ENCODE measurements around the gene RASSF6.

Gene RASSF6

GRCh38 chr4:73586040-73586439, 34.2 kb downstream of the RASSF6 start:
- TF ChIP-seq CTCF (IDR thresholded peaks at IDR 0.05): no peak

GRCh38 chr4:73585345-73585744, 34.9 kb downstream of the RASSF6 start:
- TF ChIP-seq CTCF (IDR thresholded peaks at IDR 0.05): no peak

- TF ChIP-seq CTCF (IDR thresholded peaks at IDR 0.05): no peak
Measured at GRCh38 chr4:73583666-73584065, 36.6 kb downstream of the RASSF6 start.

GRCh38 chr4:73577371-73577770, 42.9 kb downstream of the RASSF6 start:
- TF ChIP-seq CTCF (IDR thresholded peaks at IDR 0.05): no peak

GRCh38 chr4:73576381-73576780, 43.9 kb downstream of the RASSF6 start:
- TF ChIP-seq CTCF (IDR thresholded peaks at IDR 0.05): no peak

GRCh38 chr4:73575660-73576059, 44.6 kb downstream of the RASSF6 start:
- no peak for TF ChIP-seq CTCF (IDR thresholded peaks at IDR 0.05)

GRCh38 chr4:73573794-73574528, 46.3 kb downstream of the RASSF6 start:
- peak; percentile 88 for TF ChIP-seq CTCF (IDR thresholded peaks at IDR 0.05)

GRCh38 chr4:73544620-73545019, 75.6 kb downstream of the RASSF6 start:
- no peak for TF ChIP-seq CTCF (IDR thresholded peaks at IDR 0.05)
